Measurements from ENCODE around the gene RAMP1. TPM values are rescaled to one million over a fixed set of nuclear protein-coding genes. Genes with fewer than 3 reads are reported as not detected.
A peak's percentile ranks its signal among the peaks of the same experiment; 100 is the strongest.

Gene RAMP1
- total and polyA plus RNA-seq, 4 donors, result 109 to 423 (median 279) TPM

GRCh38 chr2:237876532-237876931, 17.1 kb downstream of the RAMP1 start:
- Histone ChIP-seq H3K4me1 (ENCODE audit: control insufficient read depth in 1 of 2, insufficient read depth in 2 of 2, low read length in 2 of 2) (peaks cover 9% of the 10 kb centered on the region in 2 donors), H3K9me3 (ENCODE audit: control insufficient read depth, low read length) (no peaks in the 10 kb centered on the region), H3K36me3 (ENCODE audit: control insufficient read depth in 1 of 2, insufficient read depth in 2 of 2, low read length in 1 of 2) (no peaks in the 10 kb centered on the region), H3K27ac (ENCODE audit: low read depth in 1 of 2, low read length in 2 of 2) (peak overlapping the region; percentile 19 to 58), H3K27me3 (ENCODE audit: control insufficient read depth in 1 of 2, insufficient read depth in 2 of 2, low read length in 1 of 2) (no peaks in the 10 kb centered on the region), H3K4me3 (ENCODE audit: low read length in 2 of 2) (no peak overlapping the region)
- DNase-seq (peak in 1 of 2 donors; percentile 17), ATAC-seq (ENCODE audit: low FRiP score) (no peak)
- 81% methylated on average over 10 to 12 of the region's 12 CpGs for WGBS, 2 donors
- intact Hi-C loops (cut with DNase I), result no loop called here

GRCh38 chr2:237876951-237877491, 17.6 kb downstream of the RAMP1 start:
- Histone ChIP-seq H3K4me1 (ENCODE audit: control insufficient read depth in 1 of 2, insufficient read depth in 2 of 2, low read length in 2 of 2) (peaks cover 9% of the 10 kb centered on the region in 2 donors), H3K36me3 (ENCODE audit: control insufficient read depth in 1 of 2, insufficient read depth in 2 of 2, low read length in 1 of 2) (no peaks in the 10 kb centered on the region), H3K4me3 (ENCODE audit: low read length in 2 of 2) (no peak overlapping the region), H3K27me3 (ENCODE audit: control insufficient read depth in 1 of 2, insufficient read depth in 2 of 2, low read length in 1 of 2) (no peaks in the 10 kb centered on the region), H3K27ac (ENCODE audit: low read depth in 1 of 2, low read length in 2 of 2) (peak overlapping the region in 1 of 2 donors; percentile 19), H3K9me3 (ENCODE audit: control insufficient read depth, low read length) (no peaks in the 10 kb centered on the region)
- WGBS, 2 donors, result 89 to 91% methylated on average over 23 of the region's 23 CpGs
- ATAC-seq (ENCODE audit: low FRiP score) (no peak), DNase-seq (peak; percentile 44 to 55)
- intact Hi-C loops (cut with DNase I), result no loop called here

- 94% methylated on average over 25 of the region's 25 CpGs for WGBS, 2 donors
- Histone ChIP-seq H3K36me3 (ENCODE audit: control insufficient read depth in 1 of 2, insufficient read depth in 2 of 2, low read length in 1 of 2) (no peaks in the 10 kb centered on the region), H3K9me3 (ENCODE audit: control insufficient read depth, low read length) (no peaks in the 10 kb centered on the region), H3K27me3 (ENCODE audit: control insufficient read depth in 1 of 2, insufficient read depth in 2 of 2, low read length in 1 of 2) (no peaks in the 10 kb centered on the region), H3K4me3 (ENCODE audit: low read length in 2 of 2) (no peak overlapping the region), H3K4me1 (ENCODE audit: control insufficient read depth in 1 of 2, insufficient read depth in 2 of 2, low read length in 2 of 2) (peaks cover 3 to 9% of the 10 kb centered on the region in 2 donors), H3K27ac (ENCODE audit: low read depth in 1 of 2, low read length in 2 of 2) (peak overlapping the region in 1 of 2 donors; percentile 9)
- intact Hi-C loops (cut with DNase I), result no loop called here
- DNase-seq, result peak; percentile 30 to 70
- ATAC-seq (ENCODE audit: low FRiP score), result no peak
Measured at GRCh38 chr2:237877576-237878307, 18.3 kb downstream of the RAMP1 start.

- H3K9me3 ChIP-seq (ENCODE audit: control insufficient read depth, low read length), result no peaks in the 10 kb centered on the region
- ATAC-seq (ENCODE audit: low FRiP score) (no peak), DNase-seq (peak; percentile 30 to 68)
- H3K4me3 ChIP-seq (ENCODE audit: low read length in 2 of 2), result no peak overlapping the region
- no peaks in the 10 kb centered on the region for H3K36me3 ChIP-seq (ENCODE audit: control insufficient read depth in 1 of 2, insufficient read depth in 2 of 2, low read length in 1 of 2)
- WGBS, 2 donors, result 84 to 90% methylated on average over 14 of the region's 14 CpGs
- peaks cover 0 to 7% of the 10 kb centered on the region in 2 donors for H3K4me1 ChIP-seq (ENCODE audit: control insufficient read depth in 1 of 2, insufficient read depth in 2 of 2, low read length in 2 of 2)
- H3K27me3 ChIP-seq (ENCODE audit: control insufficient read depth in 1 of 2, insufficient read depth in 2 of 2, low read length in 1 of 2), result no peaks in the 10 kb centered on the region
- intact Hi-C loops (cut with DNase I), result no loop called here
- peak overlapping the region in 1 of 2 donors; percentile 22 for H3K27ac ChIP-seq (ENCODE audit: low read depth in 1 of 2, low read length in 2 of 2)
Measured at GRCh38 chr2:237878321-237879057, 19.1 kb downstream of the RAMP1 start.

- H3K27me3 ChIP-seq (ENCODE audit: control insufficient read depth in 1 of 2, insufficient read depth in 2 of 2, low read length in 1 of 2), result no peaks in the 10 kb centered on the region
- 92 to 95% methylated on average over 5 of the region's 5 CpGs for WGBS, 2 donors
- H3K9me3 ChIP-seq (ENCODE audit: control insufficient read depth, low read length), result no peaks in the 10 kb centered on the region
- peaks cover 0 to 7% of the 10 kb centered on the region in 2 donors for H3K4me1 ChIP-seq (ENCODE audit: control insufficient read depth in 1 of 2, insufficient read depth in 2 of 2, low read length in 2 of 2)
- H3K4me3 ChIP-seq (ENCODE audit: low read length in 2 of 2), result no peak overlapping the region
- H3K36me3 ChIP-seq (ENCODE audit: control insufficient read depth in 1 of 2, insufficient read depth in 2 of 2, low read length in 1 of 2), result no peaks in the 10 kb centered on the region
- intact Hi-C loops (cut with DNase I), result no loop called here
- H3K27ac ChIP-seq (ENCODE audit: low read depth in 1 of 2, low read length in 2 of 2), result no peak overlapping the region
- ATAC-seq (ENCODE audit: low FRiP score) (no peak), DNase-seq (peak; percentile 7 to 10)
Measured at GRCh38 chr2:237879058-237879430, 19.6 kb downstream of the RAMP1 start.

GRCh38 chr2:237879991-237880560, 20.7 kb downstream of the RAMP1 start:
- ATAC-seq (ENCODE audit: low FRiP score) (no peak), DNase-seq (peak in 1 of 2 donors; percentile 37)
- Histone ChIP-seq H3K27ac (ENCODE audit: low read depth in 1 of 2, low read length in 2 of 2) (no peak overlapping the region), H3K4me3 (ENCODE audit: low read length in 2 of 2) (no peak overlapping the region), H3K36me3 (ENCODE audit: control insufficient read depth in 1 of 2, insufficient read depth in 2 of 2, low read length in 1 of 2) (no peaks in the 10 kb centered on the region), H3K27me3 (ENCODE audit: control insufficient read depth in 1 of 2, insufficient read depth in 2 of 2, low read length in 1 of 2) (no peaks in the 10 kb centered on the region), H3K4me1 (ENCODE audit: control insufficient read depth in 1 of 2, insufficient read depth in 2 of 2, low read length in 2 of 2) (peaks cover 0 to 3% of the 10 kb centered on the region in 2 donors), H3K9me3 (ENCODE audit: control insufficient read depth, low read length) (no peaks in the 10 kb centered on the region)
- 95 to 98% methylated on average over 12 of the region's 12 CpGs for WGBS, 2 donors
- intact Hi-C loops (cut with DNase I), result no loop called here

- no peak overlapping the region for H3K4me3 ChIP-seq (ENCODE audit: low read length in 2 of 2)
- H3K27ac ChIP-seq (ENCODE audit: low read depth in 1 of 2, low read length in 2 of 2), result peak overlapping the region in 1 of 2 donors; percentile 1
- 85 to 91% methylated on average over 19 to 20 of the region's 20 CpGs for WGBS, 2 donors
- no peaks in the 10 kb centered on the region for H3K27me3 ChIP-seq (ENCODE audit: control insufficient read depth in 1 of 2, insufficient read depth in 2 of 2, low read length in 1 of 2)
- no peaks in the 10 kb centered on the region for H3K9me3 ChIP-seq (ENCODE audit: control insufficient read depth, low read length)
- no peaks in the 10 kb centered on the region for H3K4me1 ChIP-seq (ENCODE audit: control insufficient read depth in 1 of 2, insufficient read depth in 2 of 2, low read length in 2 of 2)
- intact Hi-C loops (cut with DNase I), result no loop called here
- no peaks in the 10 kb centered on the region for H3K36me3 ChIP-seq (ENCODE audit: control insufficient read depth in 1 of 2, insufficient read depth in 2 of 2, low read length in 1 of 2)
- DNase-seq (peak; percentile 40 to 79), ATAC-seq (ENCODE audit: low FRiP score) (no peak)
Measured at GRCh38 chr2:237882510-237883481, 23.4 kb downstream of the RAMP1 start.

- H3K9me3 ChIP-seq (ENCODE audit: control insufficient read depth, low read length), result no peaks in the 10 kb centered on the region
- no peak for ATAC-seq (ENCODE audit: low FRiP score)
- H3K36me3 ChIP-seq (ENCODE audit: control insufficient read depth in 1 of 2, insufficient read depth in 2 of 2, low read length in 1 of 2), result no peaks in the 10 kb centered on the region
- DNase-seq, result peak; percentile 21 to 30
- peak overlapping the region in 1 of 2 donors; percentile 16 for H3K27ac ChIP-seq (ENCODE audit: low read depth in 1 of 2, low read length in 2 of 2)
- H3K4me1 ChIP-seq (ENCODE audit: control insufficient read depth in 1 of 2, insufficient read depth in 2 of 2, low read length in 2 of 2), result no peaks in the 10 kb centered on the region
- intact Hi-C loops (cut with DNase I), result no loop called here
- WGBS, 2 donors, result 91 to 92% methylated on average over 10 of the region's 10 CpGs
- no peak overlapping the region for H3K4me3 ChIP-seq (ENCODE audit: low read length in 2 of 2)
- H3K27me3 ChIP-seq (ENCODE audit: control insufficient read depth in 1 of 2, insufficient read depth in 2 of 2, low read length in 1 of 2), result no peaks in the 10 kb centered on the region
Measured at GRCh38 chr2:237883951-237884446, 24.6 kb downstream of the RAMP1 start.
